GM20000 (cell line): Measurements from ENCODE around the gene MED26.

Experiments
- DNase-seq: peaks from one replicate; pipeline ENCODE4 v3.0.0; 2012; ENCODE audit warnings: low spot score
- CTCF ChIP-seq: IDR thresholded peaks from 2 replicates; pipeline ENCODE4 v1.5.1; 2012; ENCODE audit warnings: mild to moderate bottlenecking, control low read depth; ENCODE audit errors: extremely low read depth, missing control alignments

The MED26 gene

DNA sequence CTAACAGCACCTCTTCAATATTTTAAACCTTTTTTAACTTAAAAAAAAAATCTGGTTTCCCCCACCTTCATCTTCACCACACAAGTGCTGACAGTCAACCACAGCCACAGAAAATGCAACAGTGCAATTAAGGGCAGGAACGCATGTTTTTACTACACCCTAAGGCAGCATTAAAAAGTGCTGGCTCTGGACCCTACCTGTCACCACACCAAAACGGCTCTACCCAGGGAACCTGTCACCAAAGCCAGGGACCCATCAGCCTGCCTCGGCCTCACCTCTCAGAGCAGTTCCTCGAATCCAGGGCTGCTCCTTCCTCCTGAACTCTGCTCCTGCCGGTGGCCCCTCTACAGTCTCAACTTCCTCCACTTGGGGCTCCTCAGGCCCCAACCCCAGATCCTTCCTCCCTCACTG is 33.3 kb downstream of the MED26 start:
- peak; percentile 53 for DNase-seq
- no peak for TF ChIP-seq CTCF

DNA sequence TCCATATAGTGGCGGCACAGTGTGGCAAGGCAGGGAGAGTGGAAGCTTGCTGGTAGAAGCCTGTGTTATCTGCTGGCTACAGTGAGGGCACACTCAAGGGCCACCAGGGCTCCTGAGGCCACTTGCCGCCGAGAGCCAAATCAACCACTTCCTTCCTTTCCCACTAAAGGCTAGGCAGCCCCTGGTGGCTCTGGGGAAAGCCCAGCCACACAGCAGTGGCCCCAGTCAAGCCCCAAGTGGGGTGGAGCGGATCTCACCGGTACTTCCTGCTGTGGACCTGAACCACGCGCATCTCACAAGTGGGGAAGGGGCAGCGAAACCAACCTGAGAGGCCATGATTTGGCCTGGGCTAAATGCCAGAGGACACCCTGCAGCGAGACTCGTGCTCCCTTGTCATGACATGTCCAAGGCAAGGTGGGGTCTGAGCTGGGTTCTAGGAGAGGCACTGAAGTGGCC is 33.8 kb downstream of the MED26 start:
- DNase-seq, result peak; percentile 49
- no peak for TF ChIP-seq CTCF

DNA sequence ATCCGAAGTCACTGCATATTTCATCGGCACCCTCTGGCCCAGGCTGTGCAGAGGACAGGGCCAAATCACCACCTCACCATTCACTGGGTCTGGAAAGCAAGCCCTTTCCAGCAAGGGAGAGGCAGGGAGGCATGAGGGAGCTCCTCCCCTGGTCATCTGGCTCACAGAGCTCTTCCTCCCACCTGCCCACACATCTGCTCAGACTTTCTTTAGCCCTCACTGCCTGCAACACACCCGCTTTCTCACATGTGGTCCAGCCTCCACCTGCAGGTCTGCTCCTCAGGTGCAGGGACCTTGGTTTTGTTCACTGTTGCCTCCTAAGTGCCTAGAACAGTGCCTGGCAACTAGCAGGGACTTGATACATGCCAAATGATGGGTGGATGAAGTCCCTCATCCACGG is 34.8 kb downstream of the MED26 start:
- no peak for TF ChIP-seq CTCF
- DNase-seq, result no peak

DNA sequence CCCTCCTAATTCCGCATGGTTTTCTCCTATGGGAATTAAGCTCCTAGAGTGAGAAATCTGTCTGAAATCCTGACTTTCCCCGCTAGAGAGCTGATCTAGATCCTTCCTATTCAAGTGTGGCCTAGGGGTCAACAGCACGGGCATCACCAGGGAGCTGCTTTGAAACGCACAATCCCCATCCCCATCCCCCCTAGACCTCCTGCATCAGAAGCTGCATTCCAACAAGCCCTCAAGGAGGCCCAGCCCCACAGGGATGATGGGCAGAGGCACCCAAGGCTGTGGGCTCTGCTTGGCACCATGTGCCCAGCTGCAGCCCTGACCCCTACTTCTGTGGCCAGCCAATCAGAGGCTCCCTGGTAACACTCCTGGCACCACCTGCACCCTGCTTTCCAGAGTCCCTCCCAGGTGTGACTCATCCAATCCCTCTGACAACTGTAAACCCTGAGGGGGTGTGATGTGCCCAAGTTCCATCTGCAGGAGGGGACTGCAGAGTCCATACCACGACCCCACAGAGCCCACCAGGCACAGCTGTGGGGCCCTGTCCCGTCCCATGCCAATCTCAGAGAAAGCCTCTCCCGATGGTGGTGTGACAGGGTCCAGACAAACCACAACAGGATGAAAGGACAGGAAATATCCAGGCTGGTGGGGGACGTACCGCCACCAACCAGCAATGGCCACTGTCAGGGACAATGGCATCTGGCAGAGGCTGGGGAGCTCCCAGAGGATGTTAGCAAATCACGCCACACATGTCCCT is 36.0 kb downstream of the MED26 start:
- DNase-seq, result no peak

GRCh38 chr19:16590876-16591802 is 36.9 kb downstream of the MED26 start:
- no peak for TF ChIP-seq CTCF
- no peak for DNase-seq

More for the DNA sequence above, 36.0 kb downstream of the MED26 start:
- TF ChIP-seq CTCF, result no peak

- no peak for DNase-seq
- no peak for TF ChIP-seq CTCF
These were observed 38.1 kb downstream of the MED26 start for GRCh38 chr19:16589917-16590316.
